GM12892 (cell line): ENCODE results near the gene PGBD4.

ENCODE experiments used
- POLR2A ChIP-seq: IDR thresholded peaks from 2 replicates; pipeline ENCODE4 v1.6.1; 2011; ENCODE audit warnings: low read depth, low read length, control low read depth
- POLR2AphosphoS5 ChIP-seq: IDR thresholded peaks from 2 replicates; pipeline ENCODE4 v1.6.1; 2011; ENCODE audit warnings: low read depth, low read length, control low read depth
- TAF1 ChIP-seq: IDR thresholded peaks from 2 replicates; pipeline ENCODE4 v1.6.1; 2011; ENCODE audit warnings: low read depth, mild to moderate bottlenecking, control low read depth, low read length, borderline replicate concordance

DNA sequence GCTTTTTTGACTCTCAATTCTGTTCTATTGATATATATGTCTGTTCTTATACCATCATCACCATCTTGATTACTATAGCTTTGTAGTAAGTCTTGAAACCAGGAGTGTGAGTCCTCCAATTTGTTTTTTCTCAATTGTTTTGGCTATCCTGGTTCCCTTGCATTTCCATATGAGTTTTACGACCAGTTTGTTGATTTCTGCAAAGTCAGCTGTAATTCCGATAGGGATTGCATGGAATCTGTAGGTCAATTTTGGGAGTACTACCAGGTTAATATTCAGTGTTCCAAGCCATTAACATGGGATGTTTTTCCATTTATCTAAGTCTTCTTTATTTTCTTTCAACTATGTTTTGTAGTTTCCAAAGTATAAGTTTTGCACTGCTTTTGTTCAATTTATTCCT is 27.0 kb downstream of the PGBD4 start:
- TF ChIP-seq POLR2AphosphoS5 (no peak), TAF1 (no peak), POLR2A (no peak)
